Measurements from ENCODE around the gene AKAP11. TPM values are rescaled to one million over a fixed set of nuclear protein-coding genes. Genes with fewer than 3 reads are reported as not detected.

Gene AKAP11
- total and polyA plus RNA-seq, 2 of the 8 experiments (the other 6 are each of a cell fraction or from before 2014, with no cell fraction given), result 4.5 to 21.9 TPM

DNA sequence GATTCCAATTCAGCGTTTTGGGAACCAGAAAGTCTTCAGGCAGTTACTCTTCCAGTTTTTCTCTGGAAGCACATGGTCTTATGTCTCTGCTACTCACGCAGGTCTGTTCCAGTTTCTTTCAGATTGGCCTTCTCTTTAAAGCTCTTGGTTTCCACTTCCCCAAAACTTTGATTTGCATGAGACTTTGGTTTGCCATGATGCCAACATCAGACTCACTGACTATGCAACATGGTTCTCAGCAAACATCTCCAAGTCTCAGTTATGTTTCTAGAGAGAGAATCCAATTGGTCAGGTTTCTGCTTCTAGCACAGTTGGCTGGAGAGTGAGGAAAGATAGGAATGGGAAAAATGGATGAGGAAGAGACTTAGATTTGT lies 3.1 kb downstream of the AKAP11 start:
- no peak overlapping the region for H3K18ac ChIP-seq (ENCODE audit: extremely low read depth, low read length)
- ChIA-PET CTCF (ENCODE audit: partially characterized antibody) (no interaction called here), POLR2A (ENCODE audit: partially characterized antibody) (no interaction called here)
- no peak overlapping the region for H3K4ac ChIP-seq (replicated peaks; ENCODE audit: insufficient read length, low read depth, low read length)
- H2AFZ ChIP-seq (ENCODE audit: low read length), result no peak overlapping the region
- no peak overlapping the region for H2BK20ac ChIP-seq (ENCODE audit: low read length)
- H3K56ac ChIP-seq (replicated peaks; ENCODE audit: insufficient read length, low read depth, low read length), result no peak overlapping the region
- H4K5ac ChIP-seq (ENCODE audit: insufficient read length, low read depth, low read length), result no peak overlapping the region
- no peak overlapping the region for H2BK15ac ChIP-seq (ENCODE audit: low read length)
- peaks cover 0 to 9% (median 5%) of the 10 kb centered on the region in 4 experiments; a peak in 3 of 7 replicates for H3K4me1 ChIP-seq (replicated peaks in 1 of 4; ENCODE audit: control insufficient read depth in 3 of 4, insufficient read depth in 4 of 4, low read length in 3 of 4)
- H3K4me2 ChIP-seq (ENCODE audit: insufficient read depth in 1 of 2, low read depth in 2 of 2, low read length in 2 of 2), result no peak overlapping the region
- H3K9me3 ChIP-seq (ENCODE audit: insufficient read depth in 2 of 2, low read depth in 1 of 2, low read length in 1 of 2), result peaks cover 0 to 4% of the 10 kb centered on the region in 2 experiments; a peak in 1 of 4 replicates
- H3K23ac ChIP-seq (ENCODE audit: insufficient read length), result no peak overlapping the region
- no peaks in the 10 kb centered on the region for H3K36me3 ChIP-seq (ENCODE audit: control insufficient read depth in 2 of 4, insufficient read depth in 4 of 4, low read length in 3 of 4)
- H2BK12ac ChIP-seq (ENCODE audit: low read depth, low read length), result no peak overlapping the region
- DNase-seq (ENCODE audit: low read depth in 1 of 2, low spot score in 2 of 2), result no peak
- no peak overlapping the region for H2AK5ac ChIP-seq (ENCODE audit: low read depth, low read length)
- no peaks in the 10 kb centered on the region for H3K27me3 ChIP-seq (replicated peaks in 1 of 4; ENCODE audit: control insufficient read depth in 3 of 4, extremely low read depth in 1 of 4, insufficient read depth in 3 of 4, low read length in 3 of 4)
- no peaks in the 10 kb centered on the region for H4K20me1 ChIP-seq (replicated peaks in 1 of 2; ENCODE audit: control insufficient read depth in 1 of 2, insufficient read depth in 2 of 2, low read length in 2 of 2)
- H3K9ac ChIP-seq (replicated peaks in 1 of 4; ENCODE audit: extremely low read depth in 1 of 4, low read depth in 3 of 4, low read length in 3 of 4), result no peak overlapping the region
- no peak overlapping the region for H4K91ac ChIP-seq (replicated peaks; ENCODE audit: insufficient read length, low read length)
- H3K27ac ChIP-seq (ENCODE audit: low read depth, low read length), result no peak overlapping the region
- H3K79me1 ChIP-seq (ENCODE audit: low read depth, low read length), result peaks cover 6% of the 10 kb centered on the region; the same call in 1 of the 2 replicates
- peaks cover 3% of the 10 kb centered on the region; the same call in 1 of the 2 replicates for H3K23me2 ChIP-seq (ENCODE audit: low read depth, low read length)
- peaks cover 2 to 77% of the 10 kb centered on the region in 2 experiments; a peak in 3 of 4 replicates for H3K79me2 ChIP-seq (ENCODE audit: control insufficient read depth in 1 of 2, insufficient read depth in 2 of 2, low read length in 2 of 2)
- H2BK120ac ChIP-seq (replicated peaks; ENCODE audit: low read depth, low read length), result no peak overlapping the region
- no peak for FAIRE-seq
- no peak overlapping the region for H3K4me3 ChIP-seq (ENCODE audit: extremely low read depth in 1 of 4, insufficient read depth in 2 of 4, low read depth in 3 of 4, low read length in 4 of 4)
- no peak overlapping the region for H3K14ac ChIP-seq (ENCODE audit: insufficient read length)
- no peak overlapping the region for H2BK5ac ChIP-seq (ENCODE audit: low read depth, low read length)
- H4K8ac ChIP-seq (ENCODE audit: extremely low read depth, insufficient read depth, low read length), result no peak overlapping the region
- WGBS, 2 experiments (ENCODE audit: extremely low coverage in 1 of 2, insufficient coverage in 1 of 2, insufficient read length in 1 of 2, insufficient replicate concordance in 2 of 2, low coverage in 1 of 2, low lambda C conversion rate in 2 of 2, missing lambda C conversion rate in 1 of 2), result 79% methylated on average over 2 of the region's 2 CpGs; no CpG with 5 or more reads in 1 of the 2 experiments
- TF ChIP-seq, protein P1, sequence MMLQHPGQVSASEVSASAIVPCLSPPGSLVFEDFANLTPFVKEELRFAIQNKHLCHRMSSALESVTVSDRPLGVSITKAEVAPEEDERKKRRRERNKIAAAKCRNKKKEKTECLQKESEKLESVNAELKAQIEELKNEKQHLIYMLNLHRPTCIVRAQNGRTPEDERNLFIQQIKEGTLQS (IDR thresholded peaks at IDR 0.05; ENCODE audit: insufficient read depth, low read depth, low read length), result no peak
- TF ChIP-seq GABPA (IDR thresholded peaks at IDR 0.05; ENCODE audit: borderline replicate concordance, insufficient read depth, low read length) (no peak), SRF (IDR thresholded peaks at IDR 0.05; ENCODE audit: low read depth, low read length) (no peak), SIRT6 (IDR thresholded peaks at IDR 0.05; ENCODE audit: low read length) (no peak), POU5F1 (IDR thresholded peaks at IDR 0.05; ENCODE audit: low read depth, low read length) (no peak), CREB1 (IDR thresholded peaks at IDR 0.05) (no peak), SAP30 (IDR thresholded peaks at IDR 0.05; ENCODE audit: insufficient read depth, insufficient replicate concordance, low read length) (no peak)
- TF ChIP-seq, protein P2, sequence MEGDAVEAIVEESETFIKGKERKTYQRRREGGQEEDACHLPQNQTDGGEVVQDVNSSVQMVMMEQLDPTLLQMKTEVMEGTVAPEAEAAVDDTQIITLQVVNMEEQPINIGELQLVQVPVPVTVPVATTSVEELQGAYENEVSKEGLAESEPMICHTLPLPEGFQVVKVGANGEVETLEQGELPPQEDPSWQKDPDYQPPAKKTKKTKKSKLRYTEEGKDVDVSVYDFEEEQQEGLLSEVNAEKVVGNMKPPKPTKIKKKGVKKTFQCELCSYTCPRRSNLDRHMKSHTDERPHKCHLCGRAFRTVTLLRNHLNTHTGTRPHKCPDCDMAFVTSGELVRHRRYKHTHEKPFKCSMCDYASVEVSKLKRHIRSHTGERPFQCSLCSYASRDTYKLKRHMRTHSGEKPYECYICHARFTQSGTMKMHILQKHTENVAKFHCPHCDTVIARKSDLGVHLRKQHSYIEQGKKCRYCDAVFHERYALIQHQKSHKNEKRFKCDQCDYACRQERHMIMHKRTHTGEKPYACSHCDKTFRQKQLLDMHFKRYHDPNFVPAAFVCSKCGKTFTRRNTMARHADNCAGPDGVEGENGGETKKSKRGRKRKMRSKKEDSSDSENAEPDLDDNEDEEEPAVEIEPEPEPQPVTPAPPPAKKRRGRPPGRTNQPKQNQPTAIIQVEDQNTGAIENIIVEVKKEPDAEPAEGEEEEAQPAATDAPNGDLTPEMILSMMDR (IDR thresholded peaks at IDR 0.05; ENCODE audit: control extremely low read depth in 1 of 3, insufficient read depth in 1 of 3, low read depth in 1 of 3, low read length in 3 of 3), result no peak
- TF ChIP-seq, protein P3, sequence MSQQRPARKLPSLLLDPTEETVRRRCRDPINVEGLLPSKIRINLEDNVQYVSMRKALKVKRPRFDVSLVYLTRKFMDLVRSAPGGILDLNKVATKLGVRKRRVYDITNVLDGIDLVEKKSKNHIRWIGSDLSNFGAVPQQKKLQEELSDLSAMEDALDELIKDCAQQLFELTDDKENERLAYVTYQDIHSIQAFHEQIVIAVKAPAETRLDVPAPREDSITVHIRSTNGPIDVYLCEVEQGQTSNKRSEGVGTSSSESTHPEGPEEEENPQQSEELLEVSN (IDR thresholded peaks at IDR 0.05), result no peak
